DOHH2 (cell line): Measurements from ENCODE around the gene ZSCAN5C.

Experiments
- CTCF ChIP-seq: fragments of 200-600 bp; sonication (generic); IDR thresholded peaks from one replicate; pipeline ENCODE4 v1.5.1; 2014; ENCODE audit warnings: antibody characterized with exemption, mild to moderate bottlenecking, low read depth, low read length; ENCODE audit not compliant: poor library complexity, severe bottlenecking
- EZH2phosphoT487 ChIP-seq: fragments of 200-600 bp; sonication (generic); IDR thresholded peaks from 2 replicates; pipeline ENCODE4 v1.6.1; 2017; ENCODE audit warnings: borderline replicate concordance, mild to moderate bottlenecking, antibody characterized with exemption, low read length, moderate library complexity, mixed read lengths

GRCh38 chr19:56189785-56190184 lies 12.3 kb upstream of the ZSCAN5C start:
- TF ChIP-seq CTCF (no peak), EZH2phosphoT487 (no peak)
